Esophagus (tissue), 2 donors: Measurements from ENCODE around the gene SSH2. TPM values are rescaled to one million over a fixed set of nuclear protein-coding genes. Genes with fewer than 3 reads are reported as not detected.
A peak's percentile ranks its signal among the peaks of the same experiment; 100 is the strongest.
"Not testable (repeated sequence)": the region's sequence is repeated elsewhere in the genome, so short reads cannot be mapped to it uniquely, and the experiment has no call there.

Source experiments
- H3K27ac ChIP-seq, 2 donors: one replicate each; pipeline ENCODE4 v1.5.1; 2013; ENCODE audit warnings: low read depth in 2 of 2, mild to moderate bottlenecking in 2 of 2, inconsistent platforms in 1 of 2, low read length in 1 of 2, moderate library complexity in 1 of 2
- H3K27me3 ChIP-seq, 2 donors: one replicate each; pipeline ENCODE4 v1.6.1; 2013; ENCODE audit warnings: low read length in 2 of 2, control low read depth in 1 of 2, mild to moderate bottlenecking in 1 of 2; ENCODE audit not compliant: insufficient read depth in 2 of 2, control insufficient read depth in 1 of 2
- H3K36me3 ChIP-seq, 2 donors: one replicate each; pipeline ENCODE4 v1.6.1; 2013; ENCODE audit warnings: low read length in 1 of 2; ENCODE audit not compliant: control insufficient read depth in 2 of 2, insufficient read depth in 2 of 2
- H3K4me1 ChIP-seq, 2 donors: one replicate each; pipeline ENCODE4 v1.6.1; 2013; ENCODE audit warnings: low read length in 1 of 2; ENCODE audit not compliant: control insufficient read depth in 2 of 2, insufficient read depth in 2 of 2
- H3K4me3 ChIP-seq, 2 donors: one replicate each; pipeline ENCODE4 v1.5.1; 2013; ENCODE audit warnings: low read length in 2 of 2, mild to moderate bottlenecking in 2 of 2, low read depth in 1 of 2, moderate library complexity in 1 of 2
- H3K9me3 ChIP-seq, 2 donors: one replicate each; pipeline ENCODE4 v1.6.1; 2013; ENCODE audit warnings: mild to moderate bottlenecking in 2 of 2, low read depth in 1 of 2, low read length in 1 of 2, moderate library complexity in 1 of 2; ENCODE audit not compliant: control insufficient read depth in 2 of 2, insufficient read depth in 1 of 2
- WGBS, 2 donors: extraction: QIAGEN DNeasy Blood & Tissue Kit; methylation state at CpG; one replicate each; pipeline ENCODE4 v1.1.7; 2013; 5-methylcytosine and 5-hydroxymethylcytosine counted together
- polyA plus RNA-seq, 2 donors: library from polyadenylated mRNA; stranded (reverse); fragments of 200-250 nt; gene quantifications; one replicate each; pipeline ENCODE4 v1.2.3, GENCODE V29; 2013
- donor health status: healthy with polysubstance abuse.
- donor health status: Bipolar disorder and iron deficiency.

The SSH2 gene
- polyA plus RNA-seq, 2 donors, result 9.1 to 15.3 TPM

DNA sequence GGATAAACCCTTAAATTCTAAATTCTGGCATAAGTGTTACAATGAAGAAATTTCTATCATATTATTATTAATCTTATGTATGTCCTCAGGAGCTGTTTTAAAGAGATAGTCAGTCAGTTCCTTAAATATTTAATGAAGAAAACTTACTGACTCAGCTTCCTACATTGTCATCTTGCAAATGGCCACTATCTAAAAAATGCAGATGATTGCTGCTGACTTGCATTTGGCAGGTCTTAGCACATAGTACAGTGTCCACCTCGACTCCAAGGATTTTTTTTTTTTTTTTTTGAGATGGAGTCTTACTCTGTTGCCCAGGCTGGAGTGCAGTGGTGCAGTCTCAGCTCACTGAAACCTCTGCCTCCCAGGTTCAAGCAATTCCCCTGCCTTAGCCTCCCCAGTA, 252.2 kb downstream of the SSH2 start:
- no peaks in the 10 kb centered on the region for H3K36me3 ChIP-seq
- no peaks in the 10 kb centered on the region for H3K27me3 ChIP-seq
- H3K4me3 ChIP-seq, result no peak overlapping the region
- no peak overlapping the region for H3K27ac ChIP-seq
- H3K4me1 ChIP-seq, result no peaks in the 10 kb centered on the region
- 49 to 63% methylated on average over 1 of the region's 1 CpG for WGBS, 2 donors
- no peaks in the 10 kb centered on the region for H3K9me3 ChIP-seq

DNA sequence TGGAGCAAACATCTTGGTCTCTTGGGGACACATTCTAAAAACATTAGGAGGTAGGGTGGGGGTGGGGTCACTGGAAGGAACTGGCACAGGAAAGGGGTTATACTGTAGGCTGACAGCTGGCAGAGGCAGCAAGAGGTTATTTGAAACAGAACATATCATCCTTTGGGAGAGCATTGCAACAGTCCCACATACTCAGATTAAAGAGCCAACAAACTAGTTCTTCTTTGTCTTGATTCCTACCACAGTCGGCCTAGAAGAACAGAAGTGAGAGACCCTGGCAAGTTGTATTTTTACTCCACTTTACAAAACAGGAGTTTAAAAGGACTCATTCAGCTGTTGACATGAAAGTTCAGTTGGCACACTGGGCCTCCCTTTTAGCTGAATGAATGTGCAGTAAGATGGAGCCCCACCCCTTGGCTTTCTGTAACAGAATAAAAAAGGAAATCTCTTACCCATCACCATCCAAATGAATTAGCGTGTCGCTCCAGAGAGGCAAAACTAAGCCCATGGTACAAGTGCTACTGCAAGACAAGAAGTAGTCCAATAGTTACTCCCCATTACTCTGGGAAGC, 252.7 kb downstream of the SSH2 start:
- Histone ChIP-seq H3K4me1 (no peaks in the 10 kb centered on the region), H3K27ac (peak overlapping the region in 1 of 2 donors; percentile 43), H3K36me3 (no peaks in the 10 kb centered on the region), H3K27me3 (no peaks in the 10 kb centered on the region), H3K9me3 (no peaks in the 10 kb centered on the region), H3K4me3 (no peak overlapping the region)
- WGBS, 2 donors, result 71 to 72% methylated on average over 3 of the region's 3 CpGs

- 96% methylated on average over 8 of the region's 8 CpGs for WGBS, 2 donors
- not testable (repeated sequence) for H3K36me3 ChIP-seq, H3K9me3 ChIP-seq, H3K27me3 ChIP-seq, H3K27ac ChIP-seq, H3K4me1 ChIP-seq, H3K4me3 ChIP-seq
These were observed 254.1 kb downstream of the SSH2 start for GRCh38 chr17:29675961-29676360.

- WGBS, 2 donors, result 68 to 71% methylated on average over 1 of the region's 1 CpG
- Histone ChIP-seq H3K4me1 (no peaks in the 10 kb centered on the region), H3K27ac (no peak overlapping the region), H3K4me3 (no peak overlapping the region), H3K36me3 (peaks cover 2 to 6% of the 10 kb centered on the region in 2 donors), H3K27me3 (no peaks in the 10 kb centered on the region), H3K9me3 (no peaks in the 10 kb centered on the region)
These were observed 255.7 kb downstream of the SSH2 start for GRCh38 chr17:29674281-29674680.

DNA sequence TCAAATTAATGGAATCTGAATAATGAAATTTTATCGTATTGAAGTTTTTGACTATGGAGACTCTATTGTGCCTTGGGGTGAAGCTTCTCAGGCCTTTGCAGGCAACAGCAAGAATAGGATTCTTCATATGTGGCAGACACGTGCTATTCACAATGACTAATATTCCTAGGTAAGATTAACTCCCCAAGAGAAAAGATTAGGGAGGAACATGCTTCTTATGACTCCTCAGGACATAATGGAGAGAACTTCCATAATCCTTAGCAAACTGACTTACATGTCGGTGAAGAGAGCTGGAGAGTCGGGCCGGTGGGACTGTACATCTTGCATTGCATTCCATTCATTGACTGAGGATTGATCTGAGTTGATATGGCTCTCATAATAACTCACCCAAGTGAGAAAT, 258.4 kb downstream of the SSH2 start:
- Histone ChIP-seq H3K4me1 (no peaks in the 10 kb centered on the region), H3K27me3 (no peaks in the 10 kb centered on the region), H3K27ac (no peak overlapping the region), H3K4me3 (no peak overlapping the region), H3K36me3 (peaks cover 2 to 6% of the 10 kb centered on the region in 2 donors), H3K9me3 (no peaks in the 10 kb centered on the region)
- WGBS, 2 donors, result 89 to 90% methylated on average over 5 of the region's 5 CpGs

DNA sequence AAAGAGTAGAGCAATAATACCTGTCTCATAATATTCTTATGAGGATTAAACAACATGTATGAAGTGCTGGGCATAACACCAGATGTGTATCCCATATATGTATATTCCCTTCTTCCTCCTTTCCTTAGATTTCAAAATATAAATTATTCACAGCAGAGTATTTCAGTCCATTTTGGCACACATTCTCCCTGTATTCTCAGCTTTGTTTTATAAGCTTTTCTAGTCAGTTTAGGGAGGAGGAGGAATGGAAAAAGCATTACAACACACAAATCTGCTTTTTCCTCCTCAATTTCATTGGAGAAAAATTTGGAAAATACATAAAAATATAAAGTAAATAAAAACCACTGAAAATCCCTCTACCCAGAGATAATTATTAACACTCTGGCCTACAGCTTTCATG, 260.8 kb downstream of the SSH2 start:
- H3K27ac ChIP-seq, result no peak overlapping the region
- no peaks in the 10 kb centered on the region for H3K27me3 ChIP-seq
- H3K4me1 ChIP-seq, result no peaks in the 10 kb centered on the region
- H3K36me3 ChIP-seq, result peaks cover 2 to 6% of the 10 kb centered on the region in 2 donors
- H3K9me3 ChIP-seq, result no peaks in the 10 kb centered on the region
- no peak overlapping the region for H3K4me3 ChIP-seq

- Histone ChIP-seq H3K4me1 (no peaks in the 10 kb centered on the region), H3K9me3 (no peaks in the 10 kb centered on the region), H3K27ac (no peak overlapping the region), H3K36me3 (peaks cover 4 to 6% of the 10 kb centered on the region in 2 donors), H3K4me3 (no peak overlapping the region), H3K27me3 (no peaks in the 10 kb centered on the region)
These were observed 262.1 kb downstream of the SSH2 start for GRCh38 chr17:29667969-29668368.

DNA sequence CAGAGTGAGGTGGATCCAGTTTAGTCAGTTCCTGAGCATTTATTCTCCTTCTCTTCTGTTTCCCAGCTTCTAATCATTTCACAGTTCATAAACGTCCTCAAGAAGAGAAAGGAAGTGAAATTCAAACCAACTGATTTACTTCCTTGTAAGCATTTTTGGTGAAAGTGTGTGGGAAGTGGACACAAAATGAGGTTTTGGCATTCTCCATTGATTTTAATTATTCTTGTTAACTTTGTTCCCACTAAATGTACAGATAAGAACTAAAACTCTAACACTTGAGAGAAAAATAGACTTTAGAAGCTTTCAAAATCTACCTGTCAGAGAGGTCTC, 264.6 kb downstream of the SSH2 start:
- Histone ChIP-seq H3K4me1 (no peaks in the 10 kb centered on the region), H3K36me3 (peaks cover 0 to 2% of the 10 kb centered on the region in 2 donors), H3K27ac (peak overlapping the region in 1 of 2 donors; percentile 36), H3K9me3 (no peaks in the 10 kb centered on the region), H3K4me3 (no peak overlapping the region), H3K27me3 (no peaks in the 10 kb centered on the region)
- WGBS, 2 donors, result 15 to 17% methylated on average over 1 of the region's 1 CpG

- H3K4me1 ChIP-seq, result no peaks in the 10 kb centered on the region
- no peaks in the 10 kb centered on the region for H3K9me3 ChIP-seq
- 32 to 34% methylated on average over 2 of the region's 2 CpGs for WGBS, 2 donors
- no peaks in the 10 kb centered on the region for H3K27me3 ChIP-seq
- peaks cover 0 to 2% of the 10 kb centered on the region in 2 donors for H3K36me3 ChIP-seq
- H3K27ac ChIP-seq, result peak overlapping the region in 1 of 2 donors; percentile 36
- H3K4me3 ChIP-seq, result no peak overlapping the region
These were observed 265.1 kb downstream of the SSH2 start for GRCh38 chr17:29664743-29665480.

- Histone ChIP-seq H3K36me3 (peaks cover 0 to 2% of the 10 kb centered on the region in 2 donors), H3K9me3 (no peaks in the 10 kb centered on the region), H3K27me3 (no peaks in the 10 kb centered on the region), H3K4me1 (no peaks in the 10 kb centered on the region), H3K4me3 (no peak overlapping the region), H3K27ac (no peak overlapping the region)
- 61 to 64% methylated on average over 1 of the region's 1 CpG for WGBS, 2 donors
These were observed 266.9 kb downstream of the SSH2 start for GRCh38 chr17:29663155-29663554.
